WERI-Rb-1 (cell line): ENCODE measurements around the gene PRSS50.
A peak's percentile ranks its signal among the peaks of the same experiment; 100 is the strongest.

Experiments
- DNase-seq: peaks from one replicate; pipeline ENCODE4 v3.0.0-alpha.2; 2020
- H3K27ac ChIP-seq: fragments of 250-450 bp; sonication (Bioruptor Pico); 2 replicates; pipeline ENCODE4 v1.5.1; 2020; ENCODE audit warnings: mild to moderate bottlenecking, moderate library complexity
- H3K27me3 ChIP-seq: fragments of 250-450 bp; sonication (Bioruptor Pico); 2 replicates; pipeline ENCODE4 v1.5.1; 2021; ENCODE audit warnings: mild to moderate bottlenecking, low read depth, moderate library complexity; ENCODE audit not compliant: insufficient read depth, severe bottlenecking
- H3K36me3 ChIP-seq: fragments of 250-450 bp; sonication (Bioruptor Pico); 2 replicates; pipeline ENCODE4 v1.5.1; 2020; ENCODE audit warnings: mild to moderate bottlenecking, moderate library complexity
- H3K4me3 ChIP-seq: 2 replicates; pipeline ENCODE4 v1.5.1; 2011; ENCODE audit warnings: low read depth, mild to moderate bottlenecking, control low read depth, low read length
- H3K9me3 ChIP-seq: fragments of 250-450 bp; sonication (Bioruptor Pico); 2 replicates; pipeline ENCODE4 v1.5.1; 2021; ENCODE audit warnings: mild to moderate bottlenecking, moderate library complexity; ENCODE audit not compliant: severe bottlenecking
- TF ChIP-seq, protein P1 (sequence below): IDR thresholded peaks from 2 replicates; pipeline ENCODE4 v1.5.1; 2011; ENCODE audit warnings: low read depth, mild to moderate bottlenecking, control low read depth, inconsistent platforms, low read length

PRSS50 gene

DNA sequence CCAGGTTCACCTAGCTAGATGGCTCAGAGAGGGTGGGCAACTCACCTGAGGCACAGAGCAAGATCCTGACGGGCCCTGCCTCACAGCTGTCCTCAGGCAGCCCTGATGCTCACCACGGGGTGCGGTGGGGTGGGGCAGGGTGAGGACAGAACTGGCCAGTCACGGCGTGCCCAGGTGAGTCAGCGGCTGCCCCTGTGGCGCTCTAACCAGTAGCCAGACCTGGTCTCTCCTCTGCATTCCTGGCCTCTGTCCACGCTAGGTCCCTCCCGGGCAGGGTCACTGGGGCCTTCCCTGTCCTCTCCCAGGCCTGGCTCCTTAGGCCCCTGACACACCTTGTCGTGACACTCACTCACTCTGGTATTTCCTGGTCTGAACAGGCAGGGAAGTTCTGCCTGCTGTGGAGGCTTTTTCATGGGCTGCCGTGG, 25.1 kb downstream of the PRSS50 start:
- no peaks in the 10 kb centered on the region for H3K36me3 ChIP-seq
- DNase-seq, result no peak
- TF ChIP-seq, protein P1, sequence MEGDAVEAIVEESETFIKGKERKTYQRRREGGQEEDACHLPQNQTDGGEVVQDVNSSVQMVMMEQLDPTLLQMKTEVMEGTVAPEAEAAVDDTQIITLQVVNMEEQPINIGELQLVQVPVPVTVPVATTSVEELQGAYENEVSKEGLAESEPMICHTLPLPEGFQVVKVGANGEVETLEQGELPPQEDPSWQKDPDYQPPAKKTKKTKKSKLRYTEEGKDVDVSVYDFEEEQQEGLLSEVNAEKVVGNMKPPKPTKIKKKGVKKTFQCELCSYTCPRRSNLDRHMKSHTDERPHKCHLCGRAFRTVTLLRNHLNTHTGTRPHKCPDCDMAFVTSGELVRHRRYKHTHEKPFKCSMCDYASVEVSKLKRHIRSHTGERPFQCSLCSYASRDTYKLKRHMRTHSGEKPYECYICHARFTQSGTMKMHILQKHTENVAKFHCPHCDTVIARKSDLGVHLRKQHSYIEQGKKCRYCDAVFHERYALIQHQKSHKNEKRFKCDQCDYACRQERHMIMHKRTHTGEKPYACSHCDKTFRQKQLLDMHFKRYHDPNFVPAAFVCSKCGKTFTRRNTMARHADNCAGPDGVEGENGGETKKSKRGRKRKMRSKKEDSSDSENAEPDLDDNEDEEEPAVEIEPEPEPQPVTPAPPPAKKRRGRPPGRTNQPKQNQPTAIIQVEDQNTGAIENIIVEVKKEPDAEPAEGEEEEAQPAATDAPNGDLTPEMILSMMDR, result no peak
- peak overlapping the region; percentile 52 for H3K4me3 ChIP-seq
- no peak overlapping the region for H3K27ac ChIP-seq
- H3K27me3 ChIP-seq, result no peaks in the 10 kb centered on the region
- H3K9me3 ChIP-seq, result no peaks in the 10 kb centered on the region

DNA sequence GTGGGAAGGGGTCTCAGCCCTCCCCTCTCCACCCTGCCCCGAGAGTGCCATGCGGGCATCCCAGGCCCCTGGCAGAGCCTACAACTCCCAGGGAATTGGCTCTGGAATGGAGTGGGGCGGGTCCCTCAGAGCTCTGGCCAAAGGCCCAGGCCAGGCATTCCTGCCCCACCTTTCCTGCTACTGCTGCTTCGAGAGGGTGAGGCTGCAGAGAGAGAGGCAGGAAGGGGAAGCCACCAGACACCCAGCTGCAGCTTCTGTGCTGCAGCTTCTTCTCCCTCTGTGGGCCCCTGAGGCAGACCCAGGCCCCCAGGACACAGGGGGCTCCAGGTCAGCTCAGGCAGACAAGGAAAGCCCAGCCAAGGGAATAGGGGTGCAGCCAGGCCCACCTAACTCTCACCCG, 26.9 kb downstream of the PRSS50 start:
- no peak for DNase-seq

DNA sequence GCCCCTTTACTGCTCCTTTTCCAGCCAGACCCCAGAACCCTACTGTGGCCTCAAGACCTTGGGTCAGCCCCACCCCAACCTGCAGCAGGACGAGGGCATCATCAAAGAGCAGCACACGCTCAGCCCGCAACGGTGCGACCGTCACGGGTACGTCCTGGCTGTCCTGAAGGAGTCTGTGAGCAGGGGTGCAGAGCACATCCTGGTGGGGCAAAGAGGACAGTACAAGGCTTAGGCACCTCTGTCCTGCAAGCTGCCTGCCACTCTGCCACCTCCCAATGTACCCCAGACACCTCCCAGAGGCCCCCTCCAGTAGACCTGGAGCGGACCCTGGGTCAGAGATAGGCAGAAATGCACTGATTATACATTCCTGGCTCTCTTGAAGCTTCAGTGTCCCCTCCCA, 32.2 kb downstream of the PRSS50 start:
- Histone ChIP-seq H3K36me3 (no peaks in the 10 kb centered on the region), H3K9me3 (no peaks in the 10 kb centered on the region), H3K4me3 (no peak overlapping the region), H3K27me3 (no peaks in the 10 kb centered on the region), H3K27ac (no peak overlapping the region)
- TF ChIP-seq, protein P1, result peak; percentile 37; the same call in 1 of the 2 replicates
- no peak for DNase-seq

More for the DNA sequence above, 26.9 kb downstream of the PRSS50 start:
- TF ChIP-seq, protein P1, result no peak
- no peaks in the 10 kb centered on the region for H3K36me3 ChIP-seq
- no peaks in the 10 kb centered on the region for H3K9me3 ChIP-seq
- H3K27ac ChIP-seq, result no peak overlapping the region
- no peaks in the 10 kb centered on the region for H3K27me3 ChIP-seq
- H3K4me3 ChIP-seq, result no peak overlapping the region

DNA sequence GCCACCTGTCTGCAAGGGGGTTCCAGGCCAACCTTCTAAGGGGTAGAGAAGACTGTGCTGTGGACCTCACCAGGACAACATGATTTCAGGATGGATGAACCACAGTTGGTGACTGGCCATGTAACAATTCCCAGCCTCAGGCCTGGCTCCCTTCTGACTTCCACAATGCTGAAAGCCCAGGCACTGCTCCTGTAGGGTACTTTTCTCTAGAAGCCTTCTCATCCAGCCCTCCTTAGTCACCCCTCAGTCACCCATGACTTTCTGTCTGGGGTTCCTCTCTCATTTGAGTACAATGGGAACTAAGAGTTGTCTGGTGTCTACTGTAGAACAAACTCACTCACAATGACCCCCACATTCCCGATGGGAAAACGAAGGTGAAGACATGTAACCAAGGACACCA, 32.8 kb downstream of the PRSS50 start:
- H3K36me3 ChIP-seq, result no peaks in the 10 kb centered on the region
- no peak overlapping the region for H3K4me3 ChIP-seq
- TF ChIP-seq, protein P1, result no peak
- H3K27me3 ChIP-seq, result no peaks in the 10 kb centered on the region
- no peaks in the 10 kb centered on the region for H3K9me3 ChIP-seq
- no peak for DNase-seq
- no peak overlapping the region for H3K27ac ChIP-seq

DNA sequence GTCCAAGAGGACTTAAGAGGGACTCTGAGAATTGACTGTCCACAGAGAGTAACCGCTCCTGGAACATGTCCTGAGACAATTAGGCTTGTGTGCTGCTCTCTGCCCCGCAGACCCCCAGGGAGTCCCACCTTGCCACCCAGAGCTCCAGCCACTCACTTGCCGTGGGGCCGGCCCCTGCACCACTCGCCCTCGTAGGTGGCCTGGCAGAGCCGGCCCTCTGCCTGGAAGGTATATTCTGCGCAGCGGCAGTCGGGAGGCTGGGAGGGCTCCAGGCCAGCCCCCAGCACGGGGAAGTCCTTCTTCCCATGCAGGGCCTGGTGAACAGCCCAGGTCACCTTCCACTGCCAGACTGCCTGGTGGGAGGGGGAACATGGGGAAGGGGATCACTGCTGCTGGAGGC, 34.7 kb downstream of the PRSS50 start:
- DNase-seq, result no peak
- no peak overlapping the region for H3K27ac ChIP-seq
- TF ChIP-seq, protein P1, result no peak
- no peaks in the 10 kb centered on the region for H3K36me3 ChIP-seq
- H3K9me3 ChIP-seq, result no peaks in the 10 kb centered on the region
- no peak overlapping the region for H3K4me3 ChIP-seq
- H3K27me3 ChIP-seq, result no peaks in the 10 kb centered on the region

DNA sequence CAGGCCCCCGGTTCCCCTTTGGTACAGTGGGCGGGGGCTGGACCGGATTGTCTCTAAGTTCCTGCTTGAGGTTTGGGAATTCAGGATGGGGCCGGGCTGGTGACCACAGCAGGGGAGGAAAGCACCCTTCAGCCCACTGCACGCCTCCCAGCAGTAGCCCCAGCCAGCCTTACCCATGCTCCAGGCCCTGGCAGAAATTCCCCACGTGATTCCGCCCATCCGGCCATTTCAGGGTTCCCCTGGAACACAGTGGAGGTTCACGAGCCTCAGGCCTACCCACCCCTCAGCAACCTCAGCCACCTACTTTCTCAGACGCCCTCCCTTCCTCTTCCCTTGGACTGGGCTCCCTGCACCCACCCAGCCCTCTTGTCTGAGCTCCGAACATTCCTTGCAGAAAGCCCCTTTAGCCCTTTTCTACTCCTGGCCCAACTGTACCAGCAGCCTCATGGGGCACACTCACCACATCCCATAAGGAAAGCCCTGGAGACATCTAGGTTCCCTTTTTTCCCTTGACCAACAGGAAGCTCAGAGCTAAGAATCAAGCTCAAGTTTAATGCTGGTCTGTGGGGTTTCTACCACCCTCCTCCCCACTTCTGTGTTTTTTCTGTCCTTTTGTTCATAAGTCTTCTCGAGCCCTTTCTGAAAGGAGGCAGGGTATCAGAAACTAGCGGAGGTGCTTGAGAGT, 35.7 kb downstream of the PRSS50 start:
- TF ChIP-seq, protein P1, result no peak
- Histone ChIP-seq H3K27ac (no peak overlapping the region), H3K36me3 (no peaks in the 10 kb centered on the region), H3K9me3 (no peaks in the 10 kb centered on the region), H3K4me3 (no peak overlapping the region), H3K27me3 (no peaks in the 10 kb centered on the region)
- DNase-seq, result no peak
